GM12878 (cell line): ENCODE measurements around the gene PCSK6. TPM values are rescaled to one million over a fixed set of nuclear protein-coding genes. Genes with fewer than 3 reads are reported as not detected.

ENCODE experiments used
- ATAC-seq: fragments of 200-7000 bp; cut with Tn5 transposase; 3 replicates; pipeline ENCODE4 v1.9.1; 2020; ENCODE audit warnings: mild to moderate bottlenecking, moderate library complexity
- BruUV-seq: library from RNA; stranded (reverse); fragments of 400-500 nt; replicated peaks from 2 replicates; lab custom pipeline; 2021; lab: Mats Ljungman, UMichigan
- CTCF ChIA-PET: fragments of 300-600 bp; sonication (Branson Sonifier 250); formaldehyde crosslinking; extraction: SDS; loops from one replicate; lab custom pipeline; 2021; ENCODE audit warnings: inconsistent platforms; lab: Yijun Ruan, JAX
- POLR2A ChIA-PET: fragments of 350-600 bp; formaldehyde crosslinking; extraction: SDS; loops from one replicate; lab custom pipeline; 2021; ENCODE audit warnings: inconsistent platforms; lab: Charles Lee
- RAD21 ChIA-PET: fragments of 300-600 bp; sonication (Branson Sonifier 250); formaldehyde crosslinking; loops from one replicate; lab custom pipeline; 2023; ENCODE audit warnings: antibody characterized with exemption; ENCODE audit not compliant: unreplicated experiment; lab: Charles Lee
- SMC1A ChIA-PET: fragments of 300-600 bp; sonication (Branson Sonifier 250); formaldehyde crosslinking; loops from one replicate; lab custom pipeline; 2023; ENCODE audit not compliant: unreplicated experiment, uncharacterized antibody; lab: Charles Lee
- DNase-seq: peaks from one replicate; pipeline ENCODE4 v3.0.0-alpha.2; 2011; ENCODE audit warnings: low read depth, low spot score
- FAIRE-seq: peaks from 3 replicates; lab custom pipeline; 2011; peaks lifted over from hg19 to GRCh38; lab: Jason Lieb, UNC
- H2AFZ ChIP-seq: 2 replicates; pipeline ENCODE4 v1.6.0; 2011; ENCODE audit warnings: low read depth, low read length, control low read depth; ENCODE audit not compliant: control insufficient read depth
- H3K27ac ChIP-seq: 2 replicates; pipeline ENCODE4 v1.5.1; 2011; ENCODE audit warnings: control low read depth; ENCODE audit not compliant: control insufficient read depth, insufficient read depth
- H3K27me3 ChIP-seq, 2 experiments: replicated peaks in 1 of 2; 2 replicates each; pipeline versions ENCODE4 v1.6.0 to v1.6.1; 2011; ENCODE audit warnings: low read length in 1 of 2; ENCODE audit not compliant: control insufficient read depth in 2 of 2, insufficient read depth in 2 of 2
- H3K36me3 ChIP-seq, 2 experiments: 2 replicates each; pipeline ENCODE4 v1.5.1; 2011; ENCODE audit warnings: low read length in 1 of 2; ENCODE audit not compliant: control insufficient read depth in 2 of 2, insufficient read depth in 2 of 2
- H3K4me1 ChIP-seq: 2 replicates; pipeline ENCODE4 v1.6.1; 2011; ENCODE audit warnings: mild to moderate bottlenecking, low read length, moderate library complexity, mixed read lengths; ENCODE audit not compliant: control insufficient read depth, insufficient read depth
- H3K4me2 ChIP-seq: 2 replicates; pipeline ENCODE4 v1.6.0; 2011; ENCODE audit warnings: control low read depth; ENCODE audit not compliant: control insufficient read depth, insufficient read depth
- H3K4me3 ChIP-seq: fragments of 200-600 bp; sonication (generic); 2 replicates; pipeline ENCODE4 v1.5.1; 2016
- H3K79me2 ChIP-seq: 2 replicates; pipeline ENCODE4 v1.6.0; 2011; ENCODE audit warnings: low read length; ENCODE audit not compliant: control insufficient read depth, insufficient read depth
- H3K9ac ChIP-seq: 2 replicates; pipeline ENCODE4 v1.8.0; 2011; ENCODE audit warnings: low read length, control low read depth, mixed read lengths; ENCODE audit not compliant: control insufficient read depth, insufficient read depth
- H3K9me3 ChIP-seq: replicated peaks from 3 replicates; pipeline ENCODE4 v1.5.1; 2011; ENCODE audit warnings: mild to moderate bottlenecking, low read length; ENCODE audit not compliant: control insufficient read depth, insufficient read depth
- H4K20me1 ChIP-seq: 2 replicates; pipeline ENCODE4 v1.6.0; 2011; ENCODE audit not compliant: control insufficient read depth, insufficient read depth
- CREB1 ChIP-seq: IDR thresholded peaks from 2 replicates; pipeline ENCODE4 v1.6.1; 2012; ENCODE audit warnings: low read depth, mild to moderate bottlenecking, inconsistent platforms
- NFYB ChIP-seq: IDR thresholded peaks from 2 replicates; pipeline ENCODE4 v1.6.1; 2011; ENCODE audit warnings: low read depth, mild to moderate bottlenecking, low read length, improper control_type of control experiment, moderate library complexity; ENCODE audit not compliant: insufficient read depth
- NKRF ChIP-seq: fragments of 450-650 bp; conservative IDR thresholded peaks from 2 replicates; pipeline ENCODE4 v1.6.1; 2017; ENCODE audit warnings: mild to moderate bottlenecking, moderate library complexity
- PAX5 ChIP-seq: IDR thresholded peaks from 2 replicates; pipeline ENCODE4 v1.6.1; 2011; ENCODE audit warnings: low read depth, low read length, borderline replicate concordance
- WGBS: methylation state at CpG from one replicate; pipeline ENCODE4 v1.1.6; 2016; ENCODE audit warnings: low lambda C conversion rate; ENCODE audit not compliant: insufficient replicate concordance, insufficient coverage; ENCODE audit errors: missing lambda C conversion rate; 5-methylcytosine and 5-hydroxymethylcytosine counted together
- in situ Hi-C: fragments of 300-500 bp; cut with MboI; formaldehyde crosslinking; loops from 9 replicates; pipeline ENCODE4 v1.14.3; 2018; ENCODE audit warnings: mixed read lengths
- intact Hi-C: fragments of 100-400 bp; cut with micrococcal nuclease; formaldehyde crosslinking; loops from one replicate; pipeline ENCODE4 v1.14.2; 2022; ENCODE audit not compliant: unreplicated experiment
- polyA plus RNA-seq, 11 experiments: library from polyadenylated mRNA; depleted of rRNA in 4 of 11; unstranded in 6 of 11; stranded (reverse) in 5 of 11; fragments of >200 nt; fragmentation: Nextera tagmentation in 4 of 11; fragmentation: Illumina TruSeq in 1 of 11; extraction: Ambion mirVana in 4 of 11; extraction: Trizol in 1 of 11; gene quantifications; 1 replicate in 1 of 11; 2 replicates in 10 of 11; pipeline versions ENCODE4 v1.2.1 to v1.2.3, GENCODE V29; 2011 to 2016; ENCODE audit warnings: inconsistent platforms in 2 of 11, missing spikeins in 2 of 11, low read depth in 1 of 11
- total RNA-seq, 4 experiments: library from RNA; depleted of rRNA in 3 of 4; stranded (reverse); fragments of >200 nt in 3 of 4; fragmentation: Illumina TruSeq in 1 of 4; extraction: Trizol in 1 of 4; gene quantifications; 2 replicates each; pipeline versions ENCODE4 v1.2.1 to v1.2.3, GENCODE V29; 2013 to 2021

The PCSK6 gene
- total and polyA plus RNA-seq, 10 of the 15 experiments (the other 5 are each of a cell fraction or from before 2014, with no cell fraction given): 0.19 to 0.67 (median 0.25) TPM; not detected in 4

DNA sequence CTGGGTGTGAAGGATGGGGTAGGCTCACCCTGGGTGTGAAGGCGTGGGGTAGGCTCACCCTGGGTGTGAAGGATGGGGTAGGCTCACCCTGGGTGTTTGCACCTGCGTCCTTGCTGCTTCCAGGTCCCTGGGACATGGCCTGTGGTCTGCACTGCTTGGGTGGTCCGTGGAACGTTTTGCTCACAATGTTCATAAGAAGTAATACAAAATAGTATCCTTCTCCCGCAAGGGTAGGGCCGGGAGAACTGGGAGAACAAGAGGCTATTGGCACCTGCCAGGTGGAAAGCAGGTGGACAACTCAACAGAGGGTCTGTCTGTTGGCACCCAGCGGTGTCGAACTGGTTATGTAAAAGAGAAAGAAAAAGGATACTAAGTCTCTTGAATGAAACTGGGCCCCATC lies 17.0 kb upstream of the PCSK6 start (continued):
- TF ChIP-seq NKRF: no peak
- no peak for TF ChIP-seq NFYB

DNA sequence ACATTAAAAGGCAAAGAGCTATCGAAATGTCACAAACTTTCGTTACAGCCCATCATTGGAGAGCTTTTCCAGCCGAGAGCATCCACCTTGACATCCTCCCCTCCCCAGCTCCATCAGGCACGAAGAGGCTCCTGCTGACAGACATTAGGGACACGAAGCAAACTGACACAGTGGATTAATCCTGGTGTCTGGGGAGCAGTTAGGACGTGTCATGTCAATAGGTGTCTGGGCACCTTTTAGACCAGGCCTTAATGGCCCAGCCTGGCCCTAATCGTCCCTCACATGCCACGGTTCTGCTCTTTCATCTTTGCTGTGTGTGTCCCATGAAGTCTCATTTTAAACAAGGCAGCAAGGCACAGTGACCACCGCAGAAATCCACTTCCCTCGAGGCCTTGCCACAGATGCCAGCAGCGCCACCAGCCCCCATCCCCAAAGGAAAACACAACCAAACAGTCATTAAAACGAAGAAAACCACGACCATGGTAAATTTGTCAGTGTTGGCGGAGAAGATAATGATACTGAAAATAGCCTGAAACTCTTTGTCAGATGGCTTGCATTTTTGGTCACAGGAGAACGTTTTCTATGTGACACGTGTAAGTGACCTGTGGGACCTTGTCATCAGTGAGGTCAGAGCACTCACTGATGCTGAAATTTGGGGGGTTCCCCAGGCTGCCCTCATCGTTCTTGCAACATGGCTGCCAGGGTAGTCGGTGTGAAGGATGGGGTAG lies 16.3 kb upstream of the PCSK6 start:
- Histone ChIP-seq H2AFZ (no peak overlapping the region), H3K27me3 (no peaks in the 10 kb centered on the region; a peak in 2 of 4 replicates), H3K4me2 (no peak overlapping the region), H4K20me1 (no peaks in the 10 kb centered on the region), H3K9me3 (no peaks in the 10 kb centered on the region), H3K36me3 (no peaks in the 10 kb centered on the region), H3K9ac (no peak overlapping the region), H3K4me1 (no peaks in the 10 kb centered on the region), H3K4me3 (no peak overlapping the region), H3K27ac (no peak overlapping the region), H3K79me2 (no peaks in the 10 kb centered on the region)
- ChIA-PET SMC1A (no interaction called here), CTCF (no interaction called here), POLR2A (no interaction called here), RAD21 (no interaction called here)
- intact Hi-C loops: no loop called here
- in situ Hi-C loops: no loop called here
- WGBS: 18% methylated on average over 18 of the region's 18 CpGs
- ATAC-seq: peak; percentile 36
- BruUV-seq: no TSS peak
- no peak for FAIRE-seq
- DNase-seq: no peak
- no peak for TF ChIP-seq PAX5
- TF ChIP-seq CREB1: peak; percentile 41; the same call in 1 of the 2 replicates
